Stimulated activated CD8-positive, alpha-beta memory T cell treated with anti-CD3 and anti-CD28 coated beads, Interleukin-15, amount 100 ng/mL, for 1 hour (primary cell): ENCODE results near the gene GDF10.

Source experiments
- DNase-seq: peaks from one replicate; pipeline ENCODE4 v3.0.0-alpha.2; 2020; ENCODE audit warnings: low read depth

The GDF10 gene

DNA sequence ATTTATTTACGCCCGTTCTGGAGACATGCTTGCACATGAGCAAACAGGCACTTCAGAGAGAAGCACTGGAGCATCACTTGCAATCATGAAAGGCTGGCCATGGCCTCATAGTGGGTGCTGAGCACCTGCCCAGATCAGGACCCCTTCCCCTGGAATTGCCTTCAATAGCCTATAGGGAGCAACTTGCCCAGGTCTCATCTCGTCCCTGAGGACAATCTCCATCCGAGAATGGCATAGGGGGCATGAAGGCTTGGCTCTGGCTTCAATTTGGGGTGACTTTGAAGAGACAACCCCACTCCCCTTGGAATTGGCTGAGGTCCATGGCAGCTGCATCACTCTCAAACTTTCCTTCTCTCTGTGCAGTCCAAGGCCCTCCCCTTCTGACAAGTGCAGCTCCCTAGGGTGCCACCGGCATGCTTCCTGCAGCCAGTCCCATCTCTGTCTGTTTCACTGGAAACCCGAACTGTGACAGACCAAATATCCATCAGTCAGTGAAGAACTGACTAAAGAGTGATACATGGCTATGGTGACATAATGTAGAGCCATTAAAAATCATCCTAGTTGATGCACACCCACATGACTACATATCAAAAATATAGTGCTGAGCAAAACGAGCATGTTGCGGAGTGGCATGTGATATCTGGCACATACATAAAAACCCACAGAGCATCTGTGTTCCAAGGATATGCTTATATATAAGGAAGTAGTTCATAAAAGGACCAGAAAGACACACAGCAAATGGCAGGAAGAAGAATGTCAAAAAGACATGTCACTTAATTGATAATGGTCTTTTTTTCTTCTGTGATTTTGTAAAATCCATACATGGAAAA, 34.7 kb downstream of the GDF10 start:
- DNase-seq = no peak

DNA sequence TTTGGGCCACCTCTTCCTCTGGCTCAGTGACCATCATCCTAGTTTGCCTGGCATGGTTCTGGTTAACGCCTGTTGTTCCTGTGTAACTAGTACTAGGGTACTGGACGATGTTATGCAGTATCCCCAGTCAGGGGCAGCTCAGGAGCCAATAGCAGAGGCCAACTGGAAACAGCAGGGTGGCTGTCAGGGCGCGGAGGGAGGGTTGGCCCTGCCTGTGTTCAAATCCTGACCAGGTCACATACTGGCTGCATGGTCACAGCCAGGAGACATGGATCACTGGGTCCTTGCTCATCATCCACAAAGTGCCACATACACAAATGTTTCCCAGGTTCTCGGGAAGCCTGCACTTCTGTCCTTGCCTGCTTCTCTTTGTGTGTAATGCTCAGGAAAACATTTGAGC, 35.9 kb downstream of the GDF10 start:
- no peak for DNase-seq

DNA sequence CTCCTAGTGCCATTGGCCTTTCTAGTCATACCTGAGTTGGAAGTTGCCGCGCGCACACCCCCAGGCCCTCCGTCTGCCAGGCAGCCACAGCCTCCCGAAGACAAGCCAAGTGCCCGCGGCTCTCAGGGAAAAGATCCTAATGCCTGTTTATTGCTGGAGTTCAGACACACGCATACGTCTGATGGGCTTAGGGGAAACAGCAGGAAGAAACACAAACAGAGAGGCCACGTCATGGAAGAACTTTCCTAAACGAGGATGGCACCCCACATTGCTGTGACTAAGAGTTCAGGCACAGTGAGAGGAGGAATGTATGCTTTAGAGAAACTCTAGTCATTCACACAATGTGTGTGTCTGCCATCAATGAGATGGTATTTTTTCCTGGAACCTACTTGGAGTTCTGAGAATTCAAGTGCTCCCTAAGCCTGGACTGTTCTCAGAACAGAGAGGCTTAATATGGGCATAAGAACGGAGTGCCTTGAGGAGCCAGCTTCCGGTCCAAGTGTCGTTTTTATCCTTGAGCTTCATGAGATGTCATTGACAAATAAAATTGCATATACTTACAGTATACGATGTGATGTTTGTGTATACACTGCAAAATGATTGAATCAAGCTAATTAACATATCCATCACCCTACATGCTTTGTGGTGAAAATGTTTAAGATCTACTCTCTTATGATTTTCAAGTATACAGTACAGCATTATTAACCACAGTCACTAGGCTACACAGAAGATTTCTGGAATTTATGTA, 36.6 kb downstream of the GDF10 start:
- no peak for DNase-seq

- no peak for DNase-seq
Measured at GRCh38 chr10:47337310-47337709, 37.3 kb downstream of the GDF10 start.

DNA sequence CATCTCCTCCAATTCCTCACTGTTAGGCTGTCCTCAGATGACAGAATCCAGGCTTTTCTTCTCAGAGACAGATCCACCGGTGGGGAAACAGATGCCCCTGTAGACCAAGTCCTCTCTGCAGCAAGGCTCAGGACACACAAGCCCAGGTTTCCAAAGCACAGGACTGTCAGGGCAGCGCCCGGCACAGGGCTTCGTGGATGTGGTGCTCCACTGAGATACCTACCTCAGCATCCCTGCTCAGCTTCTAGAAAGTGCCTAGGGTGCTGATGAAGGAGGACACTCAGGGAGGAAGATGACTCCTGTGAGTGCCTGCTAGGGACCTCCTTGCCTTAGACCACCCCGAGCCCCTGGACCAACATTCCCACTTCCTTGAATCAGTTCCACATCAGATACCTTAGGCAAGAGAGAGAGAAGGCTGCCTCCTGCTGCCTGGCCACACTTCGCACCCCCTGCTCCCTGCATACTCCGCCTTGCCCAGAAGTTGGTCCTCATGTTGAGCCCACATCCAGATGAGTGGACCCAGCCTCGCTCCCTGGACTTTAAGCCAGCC, 39.3 kb downstream of the GDF10 start:
- no peak for DNase-seq

GRCh38 chr10:47339759-47340607, 40.0 kb downstream of the GDF10 start:
- DNase-seq = no peak

DNA sequence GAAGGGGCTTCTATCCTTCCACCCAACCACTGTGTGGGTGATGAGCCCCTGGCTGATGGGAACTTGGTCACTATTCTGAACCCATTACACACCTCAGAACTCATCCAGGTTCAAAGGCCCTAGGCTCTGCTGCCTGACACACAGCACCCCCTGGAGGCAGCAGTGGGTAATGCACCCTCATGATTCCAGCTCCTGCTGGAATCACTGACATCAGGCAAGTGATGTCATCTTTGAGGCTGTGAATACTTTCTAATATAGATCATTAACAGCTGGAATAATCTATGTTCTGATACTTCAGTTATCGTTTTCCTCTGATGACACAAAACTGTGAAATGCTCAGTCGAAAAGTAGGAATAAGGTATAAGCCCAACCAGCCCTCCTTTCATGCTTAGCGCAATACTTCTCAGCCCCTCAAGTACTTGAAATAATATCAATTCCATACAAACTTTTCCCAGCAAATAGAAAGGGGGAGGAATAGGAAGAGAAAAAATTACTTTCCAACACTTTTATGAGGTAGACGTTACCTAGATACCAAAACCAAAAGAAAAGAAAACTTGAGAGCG, 40.7 kb downstream of the GDF10 start:
- DNase-seq = peak; percentile 47

- no peak for DNase-seq
Measured at GRCh38 chr10:47344996-47345870, 45.2 kb downstream of the GDF10 start.

- no peak for DNase-seq
Measured at GRCh38 chr10:47346581-47347302, 46.7 kb downstream of the GDF10 start.

DNA sequence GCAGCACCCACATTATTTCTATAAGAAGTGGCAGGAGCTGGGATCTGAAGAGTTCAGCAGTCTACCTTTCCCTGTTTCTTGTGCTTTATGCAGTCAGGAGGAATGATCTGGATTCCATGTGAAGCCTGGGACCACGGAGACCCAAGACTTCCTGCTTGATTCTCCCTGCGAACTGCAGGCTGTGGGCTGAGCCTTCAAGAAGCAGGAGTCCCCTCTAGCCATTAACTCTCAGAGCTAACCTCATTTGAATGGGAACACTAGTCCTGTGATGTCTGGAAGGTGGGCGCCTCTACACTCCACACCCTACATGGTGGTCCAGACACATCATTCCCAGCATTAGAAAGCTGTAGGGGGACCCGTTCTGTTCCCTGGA, 47.3 kb downstream of the GDF10 start:
- DNase-seq = no peak

DNA sequence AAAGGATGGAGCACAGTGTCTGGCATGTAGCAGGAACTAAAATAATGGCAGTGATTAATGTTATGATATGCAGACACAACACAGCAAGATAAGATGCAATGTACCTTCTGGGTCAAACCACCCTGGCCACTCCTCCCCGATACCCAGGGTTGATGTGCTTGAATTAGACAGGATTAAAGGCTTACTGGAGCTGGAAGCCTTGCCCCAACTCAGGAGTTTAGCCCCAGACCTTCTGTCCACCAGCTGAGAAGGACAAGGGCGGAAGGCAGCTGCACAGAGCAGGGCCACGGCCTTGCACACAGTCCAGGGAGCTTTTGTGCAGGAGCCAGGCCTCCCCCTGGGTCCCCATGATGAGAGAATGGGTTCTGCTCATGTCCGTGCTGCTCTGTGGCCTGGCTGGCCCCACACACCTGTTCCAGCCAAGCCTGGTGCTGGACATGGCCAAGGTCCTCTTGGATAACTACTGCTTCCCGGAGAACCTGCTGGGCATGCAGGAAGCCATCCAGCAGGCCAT, 48.2 kb downstream of the GDF10 start, which contains the start of gene RBP3:
TSS of gene RBP3 (plus strand) at position 226 of the 514 bp plus-strand sequence. CDS start at position 348, 122 bp downstream.
- DNase-seq = no peak

GRCh38 chr10:47348661-47349470, 48.9 kb downstream of the GDF10 start:
- no peak for DNase-seq

DNA sequence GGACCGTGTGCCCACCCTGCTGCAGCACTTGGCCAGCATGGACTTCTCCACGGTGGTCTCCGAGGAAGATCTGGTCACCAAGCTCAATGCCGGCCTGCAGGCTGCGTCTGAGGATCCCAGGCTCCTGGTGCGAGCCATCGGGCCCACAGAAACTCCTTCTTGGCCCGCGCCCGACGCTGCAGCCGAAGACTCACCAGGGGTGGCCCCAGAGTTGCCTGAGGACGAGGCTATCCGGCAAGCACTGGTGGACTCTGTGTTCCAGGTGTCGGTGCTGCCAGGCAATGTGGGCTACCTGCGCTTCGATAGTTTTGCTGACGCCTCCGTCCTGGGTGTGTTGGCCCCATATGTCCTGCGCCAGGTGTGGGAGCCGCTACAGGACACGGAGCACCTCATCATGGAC, 49.5 kb downstream of the GDF10 start:
- no peak for DNase-seq

- no peak for DNase-seq
Measured at GRCh38 chr10:47349941-47350371, 50.0 kb downstream of the GDF10 start.

- no peak for DNase-seq
Measured at GRCh38 chr10:47350671-47351640, 51.0 kb downstream of the GDF10 start.

DNA sequence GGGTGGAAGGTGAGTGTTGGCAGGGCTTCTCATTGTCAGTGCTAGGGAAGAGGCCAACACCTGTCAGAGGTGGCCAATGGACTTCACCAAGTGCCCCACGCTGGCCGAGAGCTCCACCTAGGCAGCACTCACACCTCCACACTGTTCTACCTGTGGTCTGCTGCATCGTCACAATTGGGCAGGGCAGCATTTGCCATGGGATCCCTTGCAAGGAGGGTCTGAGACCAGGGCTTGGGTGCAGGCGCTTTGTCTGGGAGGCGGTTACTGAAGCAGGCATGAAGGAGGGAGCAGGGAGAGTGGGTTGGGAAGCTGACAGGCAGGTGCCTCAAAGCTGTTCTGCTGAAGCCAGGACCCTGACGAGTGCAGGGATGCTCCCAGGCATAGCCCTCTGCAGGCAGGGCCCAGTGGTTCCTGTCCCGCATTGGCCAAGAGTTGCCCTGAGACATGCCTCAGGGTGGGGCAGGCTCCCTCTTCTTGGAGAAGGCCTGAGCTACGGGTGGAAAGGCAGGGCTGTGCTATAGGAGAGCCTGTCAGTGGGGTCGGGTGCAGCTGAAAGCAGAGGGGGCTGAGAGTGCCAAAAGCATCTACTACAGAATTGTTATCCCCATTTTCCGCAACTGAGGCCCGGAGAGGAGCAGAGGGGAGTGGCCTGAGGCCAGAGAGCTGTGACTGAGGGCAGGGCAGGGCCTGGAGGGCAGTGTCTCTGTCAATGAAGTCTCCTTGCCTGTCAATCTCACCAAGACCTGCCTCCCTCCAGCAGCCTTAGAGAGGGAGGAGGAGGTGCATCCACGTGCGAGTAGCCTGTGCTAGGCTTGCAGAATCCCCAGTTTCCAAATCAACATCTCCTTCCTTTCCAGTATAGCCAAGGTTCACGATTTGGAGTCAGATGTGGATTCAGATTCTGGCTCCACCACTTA, 52.2 kb downstream of the GDF10 start:
- no peak for DNase-seq

DNA sequence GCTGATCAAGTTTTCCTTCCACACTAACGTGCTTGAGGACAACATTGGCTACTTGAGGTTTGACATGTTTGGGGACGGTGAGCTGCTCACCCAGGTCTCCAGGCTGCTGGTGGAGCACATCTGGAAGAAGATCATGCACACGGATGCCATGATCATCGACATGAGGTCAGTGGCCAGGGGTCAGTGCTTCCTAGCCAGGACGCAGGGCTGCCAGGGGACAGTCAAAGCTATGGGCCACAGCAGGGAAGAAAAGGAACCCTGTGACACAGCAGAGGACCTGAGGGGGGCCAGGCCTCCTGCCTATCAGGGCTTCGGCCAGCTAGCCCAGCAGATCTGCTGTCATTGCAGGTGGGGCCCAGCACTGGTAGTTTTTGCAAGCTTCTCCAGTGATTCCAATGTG, 53.4 kb downstream of the GDF10 start:
- no peak for DNase-seq
